IPS-11a (cell line): ENCODE measurements around the gene RBM19.

ENCODE experiments used
- H3K4me3 ChIP-seq: one replicate; pipeline ENCODE4 v1.5.1; 2013; ENCODE audit warnings: low read depth, low read length, control low read depth

RBM19 gene

GRCh38 chr12:113837528-113838296 lies 128.4 kb downstream of the RBM19 start:
- H3K4me3 ChIP-seq = no peak overlapping the region

DNA sequence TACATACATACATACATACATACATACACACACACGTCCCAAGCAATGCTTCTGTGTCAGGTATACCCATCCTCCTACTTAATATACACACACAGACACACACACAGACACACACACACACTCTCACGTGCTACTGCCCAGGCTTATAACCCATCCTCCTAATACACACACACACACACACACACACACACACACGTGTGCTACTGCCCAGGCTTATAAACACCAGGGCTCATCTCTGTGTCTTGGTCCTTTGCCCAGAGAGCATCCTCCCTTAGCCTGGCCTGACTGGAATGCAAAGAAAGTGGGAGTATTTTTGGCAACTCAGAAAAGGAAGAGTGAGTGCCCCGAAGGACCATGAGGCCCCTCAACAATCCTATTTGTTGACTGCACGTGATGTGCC lies 129.0 kb downstream of the RBM19 start:
- no peak overlapping the region for H3K4me3 ChIP-seq

DNA sequence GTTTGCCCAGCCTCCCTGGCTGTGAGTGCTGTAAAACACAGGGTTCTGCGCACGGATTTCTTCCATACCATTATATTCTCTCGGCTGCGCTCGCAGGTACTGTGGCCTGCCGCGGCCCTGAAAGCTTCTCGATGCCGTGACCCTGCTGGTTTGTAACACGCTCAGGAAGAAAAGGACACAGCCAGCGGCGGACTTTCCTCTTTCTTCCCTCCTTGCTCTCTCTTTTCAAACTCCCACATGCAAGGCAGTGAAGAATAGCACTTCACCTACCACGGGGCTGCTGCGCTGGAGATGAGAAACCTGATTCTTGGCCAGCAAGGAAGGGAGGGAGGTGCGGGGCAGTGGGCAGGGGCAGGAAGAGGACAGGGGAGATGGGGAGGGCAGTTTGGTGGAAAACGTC lies 130.2 kb downstream of the RBM19 start:
- no peak overlapping the region for H3K4me3 ChIP-seq

- no peak overlapping the region for H3K4me3 ChIP-seq
Measured at GRCh38 chr12:113835433-113835832, 130.7 kb downstream of the RBM19 start.

DNA sequence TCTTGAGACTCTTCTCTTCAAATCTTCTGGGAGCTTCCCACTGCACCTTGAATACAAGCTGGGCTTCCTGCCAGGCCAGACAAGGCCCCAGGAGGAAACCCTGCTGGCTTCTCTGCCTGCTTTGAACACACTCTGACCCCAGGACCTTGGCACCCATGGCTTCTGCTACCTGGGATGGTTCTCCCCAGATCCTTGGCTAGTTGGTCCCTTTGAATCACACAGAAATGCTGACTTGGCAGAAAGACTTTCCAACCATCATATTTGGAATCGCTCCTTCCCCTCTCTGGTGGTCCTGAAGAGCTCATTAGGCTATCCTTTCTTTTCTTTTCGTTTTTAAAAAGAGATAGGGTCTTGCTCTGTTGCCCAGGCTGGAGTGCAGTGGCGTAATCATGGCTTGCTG lies 132.7 kb downstream of the RBM19 start:
- no peak overlapping the region for H3K4me3 ChIP-seq

- no peak overlapping the region for H3K4me3 ChIP-seq
Measured at GRCh38 chr12:113831476-113831875, 134.6 kb downstream of the RBM19 start.

- no peak overlapping the region for H3K4me3 ChIP-seq
Measured at GRCh38 chr12:113831016-113831415, 135.1 kb downstream of the RBM19 start.

DNA sequence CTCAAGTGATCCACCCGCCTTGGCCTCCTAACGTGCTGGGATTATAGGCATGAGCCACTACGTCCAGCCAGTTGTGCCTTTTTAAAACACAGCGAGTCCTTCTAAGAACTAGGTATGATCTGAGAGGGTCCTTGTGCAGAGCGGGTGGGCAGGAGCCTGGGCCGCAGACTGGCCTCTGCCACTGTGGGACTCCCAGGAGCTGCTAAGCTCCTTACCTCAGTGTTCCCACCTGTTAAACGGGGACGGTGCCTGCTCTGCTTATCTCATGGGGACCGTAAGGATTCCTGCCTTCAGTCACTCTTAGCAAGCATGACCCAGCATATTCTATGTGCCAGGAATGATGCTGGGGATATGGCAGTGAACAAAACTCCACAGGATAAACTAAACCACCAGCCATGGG lies 136.9 kb downstream of the RBM19 start:
- H3K4me3 ChIP-seq = no peak overlapping the region

DNA sequence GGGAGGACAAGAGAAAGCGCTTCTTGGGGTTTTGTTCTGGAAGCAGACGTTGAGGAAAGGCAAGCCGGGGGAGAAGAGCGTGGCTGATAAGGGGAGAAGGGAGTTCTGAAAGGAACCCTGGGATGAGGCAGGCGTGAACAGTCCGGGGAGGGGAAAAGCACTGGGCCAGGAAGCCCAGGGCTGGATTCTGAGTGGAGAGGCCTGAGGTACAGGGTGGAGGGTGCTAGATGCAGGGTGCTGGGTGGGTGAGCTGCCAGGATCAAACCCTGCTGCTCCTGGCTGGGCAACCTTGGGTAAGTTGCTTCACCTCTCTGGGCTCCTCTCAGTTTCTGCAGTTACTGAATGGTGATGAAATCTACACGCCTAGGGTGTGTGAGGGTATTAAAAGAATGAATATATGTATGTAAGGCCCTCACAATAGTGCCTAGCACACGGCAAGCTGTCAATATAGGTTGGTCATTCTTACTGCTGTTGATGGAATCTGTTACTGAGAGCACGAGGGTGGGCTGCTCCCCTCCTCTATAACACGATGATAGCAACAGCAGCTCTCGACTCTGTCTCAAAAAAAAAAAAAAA lies 138.5 kb downstream of the RBM19 start:
- no peak overlapping the region for H3K4me3 ChIP-seq

DNA sequence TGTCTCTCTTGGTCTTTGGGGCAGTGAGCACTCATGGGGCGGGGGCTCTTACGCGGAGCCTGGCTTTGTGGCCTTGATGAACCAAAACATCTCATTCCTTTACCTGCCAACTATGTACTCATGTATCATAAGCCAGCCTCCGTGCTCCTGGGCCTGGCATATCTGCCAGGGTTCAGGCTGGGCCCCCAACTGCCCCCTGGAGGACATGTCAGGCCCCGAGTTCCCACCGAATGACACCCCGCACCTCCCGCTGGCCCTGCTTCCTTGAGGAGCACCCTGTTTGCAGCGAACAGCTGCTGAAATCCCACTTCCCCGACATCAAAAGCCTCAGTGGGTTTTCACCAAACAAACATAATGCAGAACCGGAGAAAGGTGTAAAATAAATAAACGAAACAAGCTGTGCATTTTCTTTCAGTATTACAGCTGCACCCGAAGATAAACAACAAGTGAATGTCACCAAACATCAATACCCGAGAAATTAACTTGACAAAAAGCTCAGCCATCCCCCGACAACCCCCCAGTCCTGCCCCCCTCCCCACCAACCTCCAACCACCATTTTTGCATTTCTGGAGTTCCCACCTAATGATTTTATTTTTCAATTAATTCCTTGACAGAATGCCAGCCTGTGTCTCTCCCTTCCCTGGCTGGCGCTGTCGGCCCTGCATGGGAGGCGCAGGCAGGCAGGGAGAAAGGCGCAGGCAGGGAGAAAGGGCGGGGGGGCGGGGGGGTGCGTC lies 139.2 kb downstream of the RBM19 start:
- no peak overlapping the region for H3K4me3 ChIP-seq

DNA sequence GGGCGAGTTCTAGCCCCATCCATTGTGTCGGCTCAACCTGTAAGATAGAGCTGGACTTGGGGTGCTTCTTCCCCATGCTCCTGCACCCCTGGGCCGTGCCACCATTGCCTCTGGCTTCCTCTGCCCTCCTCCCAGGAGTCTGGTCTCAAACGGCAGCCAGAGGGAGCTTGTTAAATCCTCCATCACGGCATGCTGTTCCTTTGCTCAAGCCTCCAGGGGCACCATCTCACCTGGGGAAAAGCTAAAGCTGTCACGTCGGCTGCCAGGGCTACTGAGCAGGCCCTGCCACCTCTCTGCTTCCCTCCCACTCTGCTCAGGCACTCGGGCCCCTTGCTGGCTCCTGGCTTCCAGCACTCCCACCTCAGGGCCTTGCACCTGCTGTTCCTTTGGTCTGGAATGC lies 140.4 kb downstream of the RBM19 start:
- no peak overlapping the region for H3K4me3 ChIP-seq

- no peak overlapping the region for H3K4me3 ChIP-seq
Measured at GRCh38 chr12:113823816-113824215, 142.3 kb downstream of the RBM19 start.

GRCh38 chr12:113823016-113823415 lies 143.1 kb downstream of the RBM19 start:
- H3K4me3 ChIP-seq = no peak overlapping the region

DNA sequence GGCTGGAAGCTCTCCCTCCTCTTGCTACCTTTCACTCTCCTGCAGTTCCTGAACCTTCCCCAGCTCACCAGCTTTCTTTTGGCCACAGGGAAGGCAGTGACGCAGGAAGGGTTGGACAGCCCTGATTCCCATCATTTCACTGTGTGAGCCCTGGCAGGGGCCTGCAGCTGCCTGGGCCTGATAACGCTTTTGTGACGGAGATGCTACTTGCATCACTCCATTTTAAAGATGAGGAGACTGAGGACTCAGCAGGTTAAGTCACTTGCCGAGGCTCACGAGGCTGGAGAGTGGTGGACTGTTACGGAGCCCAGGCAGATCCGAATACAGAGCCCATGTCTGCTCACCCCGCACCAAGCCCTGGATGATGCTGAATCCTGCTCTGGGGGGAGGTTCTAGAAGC lies 145.3 kb downstream of the RBM19 start:
- H3K4me3 ChIP-seq = no peak overlapping the region

GRCh38 chr12:113820309-113820708 lies 145.8 kb downstream of the RBM19 start:
- H3K4me3 ChIP-seq = no peak overlapping the region

DNA sequence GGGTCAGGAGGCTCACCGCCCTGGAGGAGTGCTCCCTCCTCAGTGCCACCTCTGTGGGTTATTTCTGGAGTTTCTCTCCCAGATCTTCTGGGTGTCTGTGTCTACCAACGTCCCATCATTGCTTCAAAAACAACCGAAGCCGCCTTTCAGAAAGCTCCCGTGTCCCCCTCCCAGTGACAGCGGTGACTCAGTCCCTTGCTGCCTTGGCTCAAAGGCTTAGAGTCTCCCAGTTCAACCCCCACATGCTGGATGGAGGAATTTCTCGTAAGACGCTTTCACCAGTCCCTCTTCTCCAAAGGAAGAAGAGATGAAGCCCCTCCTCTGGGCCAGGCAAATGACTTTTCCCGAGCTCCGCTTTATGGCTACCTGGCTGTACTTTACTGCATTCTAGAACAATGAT lies 146.6 kb downstream of the RBM19 start:
- no peak overlapping the region for H3K4me3 ChIP-seq

DNA sequence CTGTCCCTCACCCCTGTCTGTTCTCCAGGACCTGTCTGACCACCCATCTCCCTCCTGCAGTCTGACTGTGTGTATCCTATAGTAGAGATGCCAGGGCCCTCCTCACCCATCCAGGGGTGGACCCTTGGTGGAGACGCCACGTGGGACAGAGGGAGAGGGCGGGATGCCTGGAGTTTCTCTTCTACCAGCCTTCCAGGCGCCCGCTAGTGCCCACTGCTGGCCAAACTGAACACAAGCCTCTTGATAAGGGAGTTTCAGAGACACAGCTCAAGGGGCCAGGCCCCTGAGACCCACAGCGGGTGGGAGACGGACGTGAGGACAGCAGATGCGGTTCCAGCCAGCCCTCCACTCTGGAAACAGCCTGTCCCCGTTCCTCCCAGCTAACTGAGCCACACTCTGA lies 147.3 kb downstream of the RBM19 start:
- no peak overlapping the region for H3K4me3 ChIP-seq

DNA sequence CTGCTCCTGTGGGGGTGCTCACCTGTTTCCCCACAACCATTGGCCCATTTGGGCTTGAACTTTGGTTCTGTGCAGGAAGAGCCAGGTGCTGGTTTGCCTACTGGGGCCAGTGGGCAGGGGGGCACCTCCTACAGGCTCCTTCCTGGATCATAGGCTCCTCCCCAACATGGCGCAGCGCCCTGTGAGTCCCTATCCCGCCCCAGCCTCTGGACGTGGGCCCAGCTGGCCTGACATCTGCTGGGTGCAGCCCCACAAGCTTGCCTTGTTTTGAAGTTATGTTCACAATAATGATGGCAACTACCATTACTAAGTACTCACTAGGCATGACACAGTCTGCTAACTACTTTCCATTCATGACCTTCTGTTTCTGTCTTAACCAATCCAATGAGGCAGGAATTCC lies 147.8 kb downstream of the RBM19 start:
- H3K4me3 ChIP-seq = no peak overlapping the region

GRCh38 chr12:113816866-113817265 lies 149.3 kb downstream of the RBM19 start:
- no peak overlapping the region for H3K4me3 ChIP-seq

DNA sequence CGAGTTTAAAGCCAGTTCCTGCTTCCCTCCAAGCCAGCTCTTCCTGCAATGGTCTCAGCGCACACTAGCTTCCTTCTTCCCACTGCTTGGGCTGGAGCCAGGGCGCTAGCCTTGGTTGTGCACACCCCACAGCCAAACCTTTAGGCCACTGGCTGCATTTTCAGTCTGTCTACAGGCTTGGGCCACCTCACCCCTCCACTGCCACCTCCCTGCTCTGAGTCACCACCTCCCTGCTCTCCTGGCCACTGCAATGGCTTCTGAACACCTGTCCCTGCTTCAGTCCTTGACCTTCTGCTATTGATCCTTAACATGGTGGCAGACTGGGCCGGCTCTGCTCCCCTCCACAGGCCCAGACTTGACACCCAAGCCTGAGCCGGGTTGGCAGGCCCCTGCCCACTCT lies 151.1 kb downstream of the RBM19 start:
- no peak overlapping the region for H3K4me3 ChIP-seq

DNA sequence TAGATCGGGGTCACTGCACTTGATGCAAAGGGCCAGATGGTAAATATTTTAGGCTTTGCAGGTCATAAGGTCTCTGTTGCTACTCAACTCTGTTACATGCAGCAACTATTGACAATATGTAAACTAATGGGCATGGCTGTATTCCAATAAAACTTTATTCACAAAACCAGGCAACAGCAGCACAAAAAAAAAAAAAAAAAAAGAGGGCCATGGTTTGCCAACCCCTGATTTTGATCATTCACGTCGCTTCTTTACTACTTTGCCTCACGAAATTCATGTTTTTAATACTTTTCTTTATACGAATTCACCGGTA lies 152.9 kb downstream of the RBM19 start:
- no peak overlapping the region for H3K4me3 ChIP-seq
